ENCODE results near the gene CD59. TPM values are rescaled to one million over a fixed set of nuclear protein-coding genes. Genes with fewer than 3 reads are reported as not detected.
A peak's percentile ranks its signal among the peaks of the same experiment; 100 is the strongest.
"Not testable (repeated sequence)": the region's sequence is repeated elsewhere in the genome, so short reads cannot be mapped to it uniquely, and the experiment has no call there.

The CD59 gene
- total RNA-seq, 1 experiment from 2014 or later: 597 TPM

DNA sequence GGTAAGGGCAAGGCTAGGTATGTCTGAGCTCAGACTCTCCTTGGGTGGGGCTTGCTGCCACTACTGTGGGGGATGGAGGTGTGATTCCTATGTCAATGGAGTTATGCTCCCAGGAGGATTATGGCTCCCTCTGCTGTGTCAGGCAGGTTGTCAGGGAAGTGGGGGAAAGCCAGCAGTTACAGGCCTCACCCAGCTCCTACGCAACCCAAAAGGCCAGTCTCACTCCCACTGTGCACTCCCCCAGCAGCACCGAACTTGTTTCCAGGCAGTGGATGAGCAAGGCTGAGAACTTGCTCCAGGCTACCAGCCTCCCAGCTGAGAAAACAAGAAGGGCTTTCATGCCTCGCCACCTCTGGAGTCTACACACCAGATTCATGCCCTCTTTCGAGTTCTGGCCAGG lies 53.8 kb downstream of the CD59 start:
- peaks cover 12% of the 10 kb centered on the region for H3K27me3 Mint-ChIP-seq (ENCODE audit: insufficient read depth, unreplicated experiment)
- POLR2A ChIA-PET: no interaction called here
- no TSS peak for BruUV-seq (replicated peaks)
- H3K4me1 Mint-ChIP-seq (ENCODE audit: insufficient read depth, unreplicated experiment): no peaks in the 10 kb centered on the region
- peak; percentile 48 for DNase-seq (ENCODE audit: unreplicated experiment)
- intact Hi-C loops (cut with micrococcal nuclease): loop anchor here (1.0 kb wide), 1 partner anchor 139 kb away; no protein-coding TSS in a partner anchor
- TF ChIP-seq, protein P1, sequence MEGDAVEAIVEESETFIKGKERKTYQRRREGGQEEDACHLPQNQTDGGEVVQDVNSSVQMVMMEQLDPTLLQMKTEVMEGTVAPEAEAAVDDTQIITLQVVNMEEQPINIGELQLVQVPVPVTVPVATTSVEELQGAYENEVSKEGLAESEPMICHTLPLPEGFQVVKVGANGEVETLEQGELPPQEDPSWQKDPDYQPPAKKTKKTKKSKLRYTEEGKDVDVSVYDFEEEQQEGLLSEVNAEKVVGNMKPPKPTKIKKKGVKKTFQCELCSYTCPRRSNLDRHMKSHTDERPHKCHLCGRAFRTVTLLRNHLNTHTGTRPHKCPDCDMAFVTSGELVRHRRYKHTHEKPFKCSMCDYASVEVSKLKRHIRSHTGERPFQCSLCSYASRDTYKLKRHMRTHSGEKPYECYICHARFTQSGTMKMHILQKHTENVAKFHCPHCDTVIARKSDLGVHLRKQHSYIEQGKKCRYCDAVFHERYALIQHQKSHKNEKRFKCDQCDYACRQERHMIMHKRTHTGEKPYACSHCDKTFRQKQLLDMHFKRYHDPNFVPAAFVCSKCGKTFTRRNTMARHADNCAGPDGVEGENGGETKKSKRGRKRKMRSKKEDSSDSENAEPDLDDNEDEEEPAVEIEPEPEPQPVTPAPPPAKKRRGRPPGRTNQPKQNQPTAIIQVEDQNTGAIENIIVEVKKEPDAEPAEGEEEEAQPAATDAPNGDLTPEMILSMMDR (IDR thresholded peaks at IDR 0.05; ENCODE audit: unreplicated experiment): peak; percentile 25
- no peak overlapping the region for H3K4me3 Mint-ChIP-seq (ENCODE audit: unreplicated experiment)
- CTCF ChIA-PET: interaction anchor here (0.6 to 3.2 kb wide), 10 partner anchors 18 to 352 kb away, joined by 3 to 16 read pairs (median 3); no protein-coding TSS in a partner anchor
- peaks cover 8% of the 10 kb centered on the region for H3K9me3 Mint-ChIP-seq (ENCODE audit: unreplicated experiment)
- no peak overlapping the region for H3K27ac Mint-ChIP-seq (ENCODE audit: low read depth, unreplicated experiment)
- no peaks in the 10 kb centered on the region for H3K36me3 Mint-ChIP-seq (ENCODE audit: insufficient read depth, unreplicated experiment)

DNA sequence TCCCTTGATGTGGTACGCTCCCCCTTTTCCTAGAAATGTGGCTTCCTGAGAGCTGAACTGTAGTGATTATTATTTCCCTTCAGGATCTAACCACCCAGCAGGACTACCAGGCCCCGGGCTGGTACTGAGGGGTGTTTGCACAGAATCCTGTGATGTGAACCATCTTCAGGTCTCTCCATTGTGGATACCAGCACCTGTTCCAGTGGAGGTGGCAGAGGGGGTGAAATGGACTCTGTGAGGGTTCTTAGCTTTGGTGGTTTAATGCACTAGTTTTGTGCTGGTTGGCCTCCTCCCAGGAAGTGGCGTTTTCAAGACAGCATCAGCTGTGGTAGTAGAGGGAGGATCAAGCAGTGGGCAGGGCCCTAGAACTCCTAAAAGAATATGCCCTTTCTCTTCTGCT lies 54.2 kb downstream of the CD59 start:
- CTCF ChIA-PET: interaction anchor here (0.6 to 3.2 kb wide), 11 partner anchors 18 to 352 kb away, joined by 3 to 16 read pairs (median 3); no protein-coding TSS in a partner anchor
- H3K9me3 Mint-ChIP-seq (ENCODE audit: unreplicated experiment): peaks cover 8% of the 10 kb centered on the region
- intact Hi-C loops (cut with micrococcal nuclease): loop anchor here (1.0 kb wide), 1 partner anchor 139 kb away; no protein-coding TSS in a partner anchor
- H3K36me3 Mint-ChIP-seq (ENCODE audit: insufficient read depth, unreplicated experiment): no peaks in the 10 kb centered on the region
- no peaks in the 10 kb centered on the region for H3K4me1 Mint-ChIP-seq (ENCODE audit: insufficient read depth, unreplicated experiment)
- BruUV-seq (replicated peaks): no TSS peak
- H3K27ac Mint-ChIP-seq (ENCODE audit: low read depth, unreplicated experiment): no peak overlapping the region
- no peak for DNase-seq (ENCODE audit: unreplicated experiment)
- H3K4me3 Mint-ChIP-seq (ENCODE audit: unreplicated experiment): no peak overlapping the region
- POLR2A ChIA-PET: no interaction called here
- H3K27me3 Mint-ChIP-seq (ENCODE audit: insufficient read depth, unreplicated experiment): peaks cover 12% of the 10 kb centered on the region
- TF ChIP-seq, protein P1 (IDR thresholded peaks at IDR 0.05; ENCODE audit: unreplicated experiment): no peak

DNA sequence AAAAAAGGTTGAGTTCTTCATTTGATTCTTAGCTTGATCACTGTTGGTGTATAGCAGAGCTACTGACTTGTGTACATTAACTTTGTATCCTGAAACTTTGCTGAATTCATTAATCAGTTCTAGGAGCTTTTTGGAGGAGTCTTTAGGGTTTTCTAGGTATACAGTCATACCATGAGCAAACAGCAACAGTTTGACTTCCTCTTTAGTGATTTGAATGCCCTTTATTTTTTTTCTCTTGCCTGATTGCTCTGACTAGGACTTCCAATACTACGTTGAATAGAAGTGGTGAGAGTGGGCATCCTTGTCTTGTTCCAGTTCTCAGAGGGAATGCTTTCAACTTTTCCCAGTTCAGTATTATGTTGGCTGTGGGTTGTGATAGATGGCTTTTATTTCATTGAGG lies 57.6 kb downstream of the CD59 start:
- H3K36me3 Mint-ChIP-seq (ENCODE audit: insufficient read depth, unreplicated experiment); BruUV-seq (replicated peaks); POLR2A ChIA-PET; H3K4me1 Mint-ChIP-seq (ENCODE audit: insufficient read depth, unreplicated experiment); H3K9me3 Mint-ChIP-seq (ENCODE audit: unreplicated experiment); H3K27ac Mint-ChIP-seq (ENCODE audit: low read depth, unreplicated experiment); DNase-seq (ENCODE audit: unreplicated experiment); H3K4me3 Mint-ChIP-seq (ENCODE audit: unreplicated experiment); intact Hi-C loops (cut with micrococcal nuclease): not testable (repeated sequence)
- H3K27me3 Mint-ChIP-seq (ENCODE audit: insufficient read depth, unreplicated experiment): peaks cover 12% of the 10 kb centered on the region
- CTCF ChIA-PET: interaction anchor here (0.6 to 1.2 kb wide), 2 partner anchors 9 to 282 kb away, joined by 3 to 4 read pairs; no protein-coding TSS in a partner anchor

DNA sequence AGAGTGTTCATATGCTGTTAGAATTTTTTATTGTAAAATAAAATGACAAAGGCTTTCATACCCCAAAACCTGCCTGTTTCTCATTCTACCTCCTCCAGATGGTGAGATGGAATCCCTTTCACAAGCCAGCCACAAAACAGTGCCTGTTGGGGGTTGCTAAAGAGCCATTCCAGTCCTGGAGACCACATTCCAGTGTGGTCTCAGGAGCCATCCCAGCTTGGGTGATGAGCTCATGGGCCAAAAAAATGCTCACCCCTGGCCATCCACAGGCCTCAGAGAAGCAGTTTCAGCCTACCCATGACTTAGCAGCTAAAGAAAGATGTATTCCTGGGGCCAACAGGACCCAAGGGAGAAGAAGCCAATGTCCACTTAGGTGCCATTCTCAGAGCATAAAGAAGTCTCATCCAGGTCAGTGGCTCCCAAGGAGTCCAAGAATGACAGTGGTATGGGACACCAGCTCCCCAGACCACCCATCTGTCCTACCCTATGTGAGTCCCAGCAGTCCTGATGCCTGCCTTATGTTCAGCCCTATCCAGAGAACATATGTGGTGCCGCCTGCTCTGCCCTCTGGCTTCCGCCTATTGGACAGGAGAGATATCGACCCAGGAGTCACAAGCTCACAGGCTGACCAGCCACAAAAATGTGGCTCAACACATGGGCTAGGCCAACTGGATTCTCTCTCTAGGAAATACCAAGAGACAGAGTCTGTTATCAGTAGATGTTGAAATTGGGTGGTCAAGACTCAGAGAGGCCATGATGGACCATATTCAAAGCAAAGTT lies 62.0 kb downstream of the CD59 start:
- Mint-ChIP-seq H3K4me1 (ENCODE audit: insufficient read depth, unreplicated experiment) (no peaks in the 10 kb centered on the region), H3K4me3 (ENCODE audit: unreplicated experiment) (no peak overlapping the region), H3K36me3 (ENCODE audit: insufficient read depth, unreplicated experiment) (no peaks in the 10 kb centered on the region), H3K27ac (ENCODE audit: low read depth, unreplicated experiment) (no peak overlapping the region), H3K27me3 (ENCODE audit: insufficient read depth, unreplicated experiment) (peaks cover 2% of the 10 kb centered on the region), H3K9me3 (ENCODE audit: unreplicated experiment) (no peaks in the 10 kb centered on the region)
- TF ChIP-seq, protein P1 (IDR thresholded peaks at IDR 0.05; ENCODE audit: unreplicated experiment): no peak
- no peak for DNase-seq (ENCODE audit: unreplicated experiment)
- ChIA-PET CTCF (interaction anchor here (0.6 to 1.5 kb wide), 2 partner anchors 205 to 312 kb away, joined by 4 read pairs; no protein-coding TSS in a partner anchor), POLR2A (interaction anchor here (0.6 kb wide), 1 partner anchor 11 kb away, joined by 3 read pairs; no protein-coding TSS in a partner anchor)
- intact Hi-C loops (cut with micrococcal nuclease): no loop called here
- no TSS peak for BruUV-seq (replicated peaks)

Measured in MCF 10A (cell line).